Mesangial cell (primary cell): Measurements from ENCODE around the gene CYGB. TPM values are rescaled to one million over a fixed set of nuclear protein-coding genes. Genes with fewer than 3 reads are reported as not detected.

Source experiments
- total RNA-seq: library from RNA; depleted of rRNA; stranded (reverse); fragments of >200 nt; gene quantifications from 2 replicates; pipeline ENCODE4 v1.2.3, GENCODE V29; 2015

The CYGB gene
- 2.8 and 5.3 TPM in 2 replicates for total RNA-seq

GRCh38 chr17:76537578-76538280 lies at the start of gene CYGB:
CYGB (minus strand) TSS chr17:76537709; CDS start chr17:76537542, 167 bp downstream.

GRCh38 chr17:76585649-76586593 lies 48.4 kb upstream of the CYGB start, which contains the start of gene ST6GALNAC2:
ST6GALNAC2 (minus strand) TSS chr17:76585860; CDS start chr17:76585808, 52 bp downstream.

DNA sequence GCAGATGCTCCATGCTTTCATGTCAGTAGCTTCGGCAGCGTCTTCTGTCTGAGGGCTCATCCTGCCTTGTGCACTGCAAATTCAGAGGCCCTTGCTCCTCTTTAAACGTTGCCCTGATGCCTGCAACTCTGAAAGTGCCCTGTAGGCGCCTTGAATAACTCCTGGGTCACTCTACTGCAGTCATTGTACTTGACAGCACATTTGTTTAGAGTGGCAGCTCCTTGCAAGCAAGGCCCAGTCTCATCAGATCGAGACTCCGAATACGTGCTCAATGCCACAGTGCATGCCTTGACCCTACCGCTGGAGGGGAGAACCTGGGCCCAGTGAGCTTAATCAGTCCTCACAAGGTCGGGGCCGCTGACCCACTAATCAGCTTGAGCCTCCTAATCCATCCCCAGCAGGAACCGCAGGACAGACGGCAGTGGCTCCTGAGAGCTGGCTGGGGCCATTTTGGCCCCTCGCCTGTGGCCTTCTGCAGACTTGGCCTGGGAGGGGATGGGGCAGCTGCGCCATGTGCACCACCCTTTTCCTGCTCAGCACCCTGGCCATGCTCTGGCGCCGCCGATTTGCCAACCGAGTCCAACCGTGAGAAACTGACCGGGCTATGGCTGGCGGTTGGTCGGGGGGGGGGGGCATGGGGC lies 2.2 kb upstream of the CYGB start, which contains the start of gene PRCD:
TSS of gene PRCD (plus strand) at position 414 of the 641 bp plus-strand sequence. CDS start at position 512, 98 bp downstream.

GRCh38 chr17:76501018-76501826 lies 36.3 kb downstream of the CYGB start, which contains the start of gene RHBDF2:
RHBDF2 (minus strand) TSS chr17:76501423; CDS start chr17:76481524, 19,899 bp downstream.

Other genes starting within 250 kb of the CYGB start
- gene QRICH2, start 229.4 kb downstream of the CYGB start, total RNA-seq: 1.6 and 1.9 TPM in 2 replicates
- 43.7 and 53.9 TPM in 2 replicates for gene PRPSAP1, start 183.8 kb downstream of the CYGB start, total RNA-seq
- gene SPHK1, start 153.1 kb downstream of the CYGB start, total RNA-seq: 24.1 and 96.6 TPM in 2 replicates
- 14.5 and 21.2 TPM in 2 replicates for gene UBE2O, start 84.6 kb downstream of the CYGB start, total RNA-seq
- gene AANAT, start 70.1 kb downstream of the CYGB start, total RNA-seq: 0.25 TPM in 1 of 2 replicates, not detected in the other
- gene RHBDF2, start 36.3 kb downstream of the CYGB start, total RNA-seq: 59.3 and 64.5 TPM in 2 replicates
- gene PRCD, start 2.3 kb upstream of the CYGB start, total RNA-seq: 0.33 and 0.38 TPM in 2 replicates
- gene ST6GALNAC2, start 48.2 kb upstream of the CYGB start, total RNA-seq: 0.33 and 6.6 TPM in 2 replicates
- gene ST6GALNAC1, start 106.0 kb upstream of the CYGB start, total RNA-seq: 0.25 TPM in 1 of 2 replicates, not detected in the other
- 145 and 167 TPM in 2 replicates for gene MXRA7, start 173.3 kb upstream of the CYGB start, total RNA-seq
- gene JMJD6, start 188.9 kb upstream of the CYGB start, total RNA-seq: 11.7 and 19.6 TPM in 2 replicates
- gene METTL23, start 189.1 kb upstream of the CYGB start, total RNA-seq: 33.7 and 38.9 TPM in 2 replicates
- 227 and 355 TPM in 2 replicates for gene SRSF2, start 199.6 kb upstream of the CYGB start, total RNA-seq
- gene MFSD11, start 200.4 kb upstream of the CYGB start, total RNA-seq: 13.2 and 15.5 TPM in 2 replicates